IPS-15b (cell line): Measurements from ENCODE around the gene TBX10.

Experiments
- H3K27me3 ChIP-seq: one replicate; pipeline ENCODE4 v1.6.1; 2013; ENCODE audit warnings: low read length; ENCODE audit not compliant: control insufficient read depth, insufficient read depth
- H3K36me3 ChIP-seq: one replicate; pipeline ENCODE4 v1.6.1; 2013; ENCODE audit warnings: low read length; ENCODE audit not compliant: control insufficient read depth, insufficient read depth
- H3K4me1 ChIP-seq: one replicate; pipeline ENCODE4 v1.6.1; 2013; ENCODE audit warnings: mild to moderate bottlenecking, low read length; ENCODE audit not compliant: control insufficient read depth, insufficient read depth
- H3K4me3 ChIP-seq: one replicate; pipeline ENCODE4 v1.5.1; 2013; ENCODE audit warnings: low read depth, low read length
- H3K9ac ChIP-seq: one replicate; pipeline ENCODE4 v1.6.1; 2013; ENCODE audit warnings: low read depth, mild to moderate bottlenecking, low read length
- H3K9me3 ChIP-seq: one replicate; pipeline ENCODE4 v1.6.1; 2013; ENCODE audit warnings: mild to moderate bottlenecking, low read length; ENCODE audit not compliant: control insufficient read depth, insufficient read depth

TBX10 gene

DNA sequence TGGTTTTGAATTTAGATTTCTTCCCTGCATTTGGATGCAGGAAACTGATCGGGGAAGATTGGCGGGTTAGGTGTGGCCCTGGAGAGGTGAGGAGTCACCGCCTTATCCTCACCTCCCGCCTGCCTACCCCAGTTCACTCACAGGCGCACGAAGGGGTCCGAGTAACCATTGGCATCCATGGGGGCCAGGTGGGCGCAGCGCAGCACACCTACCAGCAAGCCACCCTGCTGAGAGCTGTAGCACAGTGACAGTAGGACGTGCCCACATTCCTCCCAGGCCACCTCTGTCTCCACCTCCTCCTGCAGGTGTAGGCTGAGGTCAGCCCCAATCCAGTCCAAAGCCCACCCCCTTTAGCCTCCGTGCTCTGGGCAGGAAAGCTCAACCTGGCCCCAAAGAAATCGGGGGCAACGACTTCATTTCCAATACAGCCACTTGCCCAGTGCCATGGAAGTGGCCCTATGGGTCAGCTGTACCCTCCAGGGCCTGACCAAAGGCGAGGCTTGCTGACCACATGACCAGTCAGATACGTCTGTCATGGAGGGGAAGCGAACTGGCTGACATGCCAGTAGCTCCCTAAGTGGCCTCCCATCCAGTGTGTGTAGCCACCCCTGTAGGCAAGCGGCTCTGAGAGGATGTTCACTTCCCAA, 26.1 kb downstream of the TBX10 start:
- Histone ChIP-seq H3K36me3 (peaks cover 38% of the 10 kb centered on the region), H3K4me1 (peaks cover 24% of the 10 kb centered on the region), H3K9ac (no peak overlapping the region), H3K27me3 (peaks cover 8% of the 10 kb centered on the region), H3K9me3 (no peaks in the 10 kb centered on the region), H3K4me3 (peak overlapping the region; percentile 35)

DNA sequence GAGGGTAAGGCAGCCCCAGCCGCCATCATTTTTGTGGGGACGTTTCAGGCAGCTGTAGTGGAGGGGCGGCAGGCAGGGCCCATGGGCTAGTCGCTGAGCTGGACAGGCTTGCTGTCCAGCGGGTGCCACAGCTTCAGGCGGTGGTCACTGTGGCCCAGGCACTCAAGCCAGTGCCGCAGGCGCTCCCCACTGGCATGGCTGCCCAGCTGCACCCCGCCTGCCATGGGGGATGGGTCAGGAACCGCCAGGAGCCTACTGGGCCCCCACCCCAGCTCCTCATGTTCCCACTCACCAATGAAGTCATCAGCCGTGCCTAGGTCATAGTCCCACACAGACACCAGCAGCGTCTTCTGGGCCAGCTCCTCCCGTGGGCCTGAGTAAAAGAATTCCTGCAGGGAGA, 26.8 kb downstream of the TBX10 start:
- peaks cover 4% of the 10 kb centered on the region for H3K27me3 ChIP-seq
- H3K36me3 ChIP-seq: peaks cover 41% of the 10 kb centered on the region
- H3K4me3 ChIP-seq: no peak overlapping the region

DNA sequence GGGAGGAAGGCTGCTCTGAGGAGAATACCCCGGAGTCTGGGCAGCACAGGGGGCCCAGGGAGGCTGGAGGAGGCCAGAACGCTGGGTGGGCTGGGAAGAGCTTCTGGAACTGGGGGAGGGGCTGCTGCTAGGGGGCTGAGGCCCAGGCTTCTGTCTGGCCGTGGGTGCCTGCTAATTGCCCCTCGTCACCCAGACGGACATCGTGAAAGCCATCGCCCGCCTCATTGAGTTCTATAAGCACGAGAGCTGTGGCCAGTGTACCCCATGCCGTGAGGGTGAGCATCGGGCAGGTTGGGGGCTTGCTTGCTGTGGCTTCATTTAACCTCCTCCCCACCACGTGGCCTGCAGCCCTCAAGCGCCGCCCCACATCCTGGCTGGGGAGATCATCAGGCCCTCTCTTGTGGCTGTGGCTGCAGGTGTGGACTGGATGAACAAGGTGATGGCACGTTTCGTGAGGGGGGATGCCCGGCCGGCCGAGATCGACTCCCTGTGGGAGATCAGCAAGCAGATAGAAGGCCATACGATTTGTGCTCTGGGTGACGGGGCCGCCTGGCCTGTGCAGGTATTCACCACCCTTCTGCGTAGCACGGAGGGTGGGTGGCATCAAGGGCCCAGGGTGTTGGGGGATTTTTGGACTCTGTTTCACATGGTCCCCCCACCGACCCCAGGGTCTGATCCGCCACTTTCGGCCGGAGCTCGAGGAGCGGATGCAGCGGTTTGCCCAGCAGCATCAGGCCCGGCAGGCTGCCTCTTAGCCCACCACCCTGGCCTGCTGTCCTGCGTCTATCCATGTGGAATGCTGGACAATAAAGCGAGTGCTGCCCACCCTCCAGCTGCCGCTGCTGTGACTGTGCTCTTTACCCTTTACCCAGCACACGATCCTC, 27.6 kb downstream of the TBX10 start:
- no peaks in the 10 kb centered on the region for H3K27me3 ChIP-seq
- no peak overlapping the region for H3K4me3 ChIP-seq
- peaks cover 16% of the 10 kb centered on the region for H3K4me1 ChIP-seq
- H3K9ac ChIP-seq: no peak overlapping the region
- H3K9me3 ChIP-seq: no peaks in the 10 kb centered on the region
- H3K36me3 ChIP-seq: peaks cover 41% of the 10 kb centered on the region

More for the DNA sequence above, 26.8 kb downstream of the TBX10 start:
- H3K9me3 ChIP-seq: no peaks in the 10 kb centered on the region
- no peak overlapping the region for H3K9ac ChIP-seq
- H3K4me1 ChIP-seq: peaks cover 21% of the 10 kb centered on the region

- Histone ChIP-seq H3K4me1 (peaks cover 12% of the 10 kb centered on the region), H3K9ac (no peak overlapping the region), H3K27me3 (no peaks in the 10 kb centered on the region), H3K9me3 (no peaks in the 10 kb centered on the region), H3K36me3 (peaks cover 41% of the 10 kb centered on the region), H3K4me3 (no peak overlapping the region)
Measured at GRCh38 chr11:67611165-67611564, 28.4 kb downstream of the TBX10 start.

DNA sequence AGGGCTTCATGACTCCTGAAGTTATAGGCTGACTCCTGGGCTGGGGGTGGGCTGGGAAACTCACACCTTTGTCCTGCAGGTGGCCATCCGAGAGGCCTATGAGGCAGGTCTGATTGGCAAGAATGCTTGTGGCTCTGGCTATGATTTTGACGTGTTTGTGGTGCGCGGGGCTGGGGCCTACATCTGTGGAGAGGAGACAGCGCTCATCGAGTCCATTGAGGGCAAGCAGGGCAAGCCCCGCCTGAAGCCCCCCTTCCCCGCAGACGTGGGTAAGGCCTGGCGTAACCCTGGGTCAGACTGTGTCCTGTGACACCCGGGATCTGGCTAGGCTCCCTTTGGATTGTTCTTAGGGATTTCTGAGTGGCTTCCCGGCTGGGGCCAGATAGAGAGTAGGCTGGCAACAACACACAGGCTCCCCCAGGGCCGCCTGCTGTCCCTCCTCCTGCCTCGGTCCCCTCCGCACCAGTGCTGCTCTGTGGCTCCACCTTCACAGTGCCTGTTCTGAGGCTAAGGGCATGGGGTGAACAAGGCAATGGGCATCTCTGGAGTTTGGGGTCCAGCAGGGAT, 29.2 kb downstream of the TBX10 start:
- Histone ChIP-seq H3K4me3 (no peak overlapping the region), H3K36me3 (peaks cover 41% of the 10 kb centered on the region), H3K27me3 (no peaks in the 10 kb centered on the region), H3K4me1 (peaks cover 15% of the 10 kb centered on the region), H3K9ac (no peak overlapping the region), H3K9me3 (no peaks in the 10 kb centered on the region)

DNA sequence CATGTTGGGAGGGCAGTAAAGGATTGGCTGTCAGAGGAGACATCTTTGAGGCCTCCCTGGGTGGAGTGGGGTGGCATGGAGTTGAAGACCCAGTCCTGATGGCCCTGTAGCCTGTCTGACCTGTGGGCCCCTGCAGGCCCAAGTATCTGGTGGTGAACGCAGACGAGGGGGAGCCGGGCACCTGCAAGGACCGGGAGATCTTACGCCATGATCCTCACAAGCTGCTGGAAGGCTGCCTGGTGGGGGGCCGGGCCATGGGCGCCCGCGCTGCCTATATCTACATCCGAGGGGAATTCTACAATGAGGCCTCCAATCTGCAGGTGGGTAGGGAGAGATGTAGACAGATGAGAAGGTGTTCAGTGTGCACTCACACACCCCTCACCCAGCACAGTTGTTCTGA, 30.2 kb downstream of the TBX10 start:
- Histone ChIP-seq H3K36me3 (peaks cover 41% of the 10 kb centered on the region), H3K4me1 (peaks cover 20% of the 10 kb centered on the region), H3K4me3 (no peak overlapping the region), H3K9ac (no peak overlapping the region), H3K27me3 (peaks cover 2% of the 10 kb centered on the region), H3K9me3 (no peaks in the 10 kb centered on the region)

DNA sequence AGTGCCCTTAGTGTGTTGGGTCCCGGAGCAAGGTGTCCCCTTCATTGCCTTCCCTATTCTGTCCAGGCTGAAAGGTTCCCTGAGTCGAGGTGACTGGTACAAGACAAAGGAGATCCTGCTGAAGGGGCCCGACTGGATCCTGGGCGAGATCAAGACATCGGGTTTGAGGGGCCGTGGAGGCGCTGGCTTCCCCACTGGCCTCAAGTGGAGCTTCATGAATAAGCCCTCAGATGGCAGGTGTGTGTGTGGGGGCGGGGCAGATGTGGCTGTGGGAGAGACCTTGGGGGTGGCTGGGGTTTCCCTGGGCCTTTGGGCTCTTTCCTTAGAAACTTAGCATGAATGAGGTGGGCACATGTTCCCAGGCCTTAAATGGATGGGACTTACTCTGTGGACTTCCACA, 31.1 kb downstream of the TBX10 start:
- H3K9me3 ChIP-seq: no peaks in the 10 kb centered on the region
- peaks cover 19% of the 10 kb centered on the region for H3K4me1 ChIP-seq
- peaks cover 40% of the 10 kb centered on the region for H3K36me3 ChIP-seq
- H3K9ac ChIP-seq: no peak overlapping the region
- H3K27me3 ChIP-seq: peaks cover 2% of the 10 kb centered on the region
- no peak overlapping the region for H3K4me3 ChIP-seq

DNA sequence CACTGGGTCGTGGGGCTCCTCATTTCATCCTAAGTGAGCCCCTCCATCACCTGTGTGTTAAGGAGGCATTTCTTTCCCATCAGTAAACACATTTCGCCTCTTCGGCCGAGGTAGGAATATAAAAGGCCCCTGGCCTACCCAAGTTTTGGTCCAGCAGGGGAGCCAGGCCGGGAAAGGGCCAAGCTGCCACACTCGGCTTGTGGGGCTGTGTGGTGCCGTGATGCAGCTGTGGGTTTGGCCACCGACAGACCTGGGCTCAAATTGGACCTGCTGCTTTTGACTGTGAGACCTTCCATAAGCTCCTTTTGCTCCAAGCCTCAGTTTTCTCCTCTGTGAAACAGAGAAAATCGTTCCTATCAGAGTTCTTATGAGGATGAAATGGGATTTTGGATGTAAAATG, 32.1 kb downstream of the TBX10 start:
- Histone ChIP-seq H3K9ac (peak overlapping the region; percentile 73), H3K9me3 (no peaks in the 10 kb centered on the region), H3K4me1 (peaks cover 25% of the 10 kb centered on the region), H3K36me3 (peaks cover 34% of the 10 kb centered on the region), H3K27me3 (peaks cover 2% of the 10 kb centered on the region), H3K4me3 (peak overlapping the region; percentile 88)

DNA sequence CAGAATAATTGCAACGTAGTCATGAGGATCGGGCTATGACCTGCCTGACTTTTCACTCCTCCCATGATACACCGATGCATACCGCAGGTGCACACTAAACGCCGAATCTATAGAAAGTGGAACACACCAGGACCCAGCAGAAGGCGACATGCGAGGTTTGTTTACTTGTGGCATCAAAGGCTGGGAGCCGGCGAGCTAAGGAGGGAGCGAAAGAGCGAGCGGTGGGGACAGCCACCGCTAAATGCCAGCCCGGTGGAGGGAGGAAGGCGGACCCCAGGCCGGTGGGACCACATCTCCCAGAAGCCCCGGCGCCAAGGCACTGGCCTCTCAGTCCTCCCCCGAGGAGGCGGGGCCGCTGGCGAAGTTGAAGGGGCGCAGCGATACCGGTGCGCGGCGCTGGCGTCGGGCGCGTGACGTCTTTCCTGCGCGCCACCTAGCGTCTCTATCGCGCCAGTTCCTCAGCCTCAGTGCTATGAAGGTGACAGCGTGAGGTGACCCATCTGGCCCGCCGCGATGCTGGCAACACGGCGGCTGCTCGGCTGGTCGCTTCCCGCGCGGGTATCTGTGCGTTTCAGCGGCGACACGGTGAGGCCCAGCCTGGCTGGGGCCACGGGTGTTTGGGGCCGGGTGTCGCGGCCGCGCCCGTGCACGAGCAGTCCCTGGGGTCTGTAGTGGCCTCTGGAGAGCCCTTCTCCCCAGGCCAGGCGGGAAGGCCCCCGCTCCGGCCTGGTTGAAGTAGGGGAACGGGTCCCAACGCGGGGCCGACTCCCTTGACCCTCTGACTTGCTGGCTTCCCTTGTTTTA, 32.9 kb downstream of the TBX10 start, which contains the start of gene NDUFV1:
Gene NDUFV1, plus strand, starts transcription at position 445 of the 804 bp plus-strand sequence. Its CDS starts 69 bp downstream, at position 514.
- H3K4me3 ChIP-seq: peak within 1 kb of the TSS; percentile 88
- peak within 1 kb of the TSS; percentile 73 for H3K9ac ChIP-seq
- H3K4me1 ChIP-seq: peaks cover 27% of the 10 kb centered on the region
- peaks cover 33% of the 10 kb centered on the region for H3K36me3 ChIP-seq
- peaks cover 2% of the 10 kb centered on the region for H3K27me3 ChIP-seq
- no peaks in the 10 kb centered on the region for H3K9me3 ChIP-seq

DNA sequence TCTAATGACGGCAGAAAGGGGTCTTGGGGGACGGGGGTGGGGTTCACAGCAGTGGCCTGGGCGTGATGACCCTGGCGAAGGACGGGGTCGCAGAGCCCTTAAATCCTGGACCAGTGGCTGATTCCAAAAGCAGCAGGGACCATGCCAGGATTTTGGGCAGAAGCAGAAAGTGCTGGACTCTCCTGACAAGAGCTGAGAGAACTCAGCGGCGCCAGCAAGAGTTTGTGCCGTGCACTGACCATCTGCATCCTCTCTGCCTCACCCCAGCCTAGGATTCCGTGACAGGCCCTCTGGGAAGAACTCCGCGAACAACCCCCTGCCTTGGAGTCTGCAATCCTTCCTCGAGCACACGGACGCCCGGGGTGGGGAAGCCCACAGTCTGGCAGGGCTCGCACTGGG, 33.5 kb downstream of the TBX10 start:
- H3K9ac ChIP-seq: peak overlapping the region; percentile 60
- peaks cover 27% of the 10 kb centered on the region for H3K36me3 ChIP-seq
- peak overlapping the region; percentile 88 for H3K4me3 ChIP-seq

More for the DNA sequence above, 33.5 kb downstream of the TBX10 start:
- no peaks in the 10 kb centered on the region for H3K9me3 ChIP-seq
- peaks cover 2% of the 10 kb centered on the region for H3K27me3 ChIP-seq
- peaks cover 27% of the 10 kb centered on the region for H3K4me1 ChIP-seq
